HepG2 (cell line): Measurements from ENCODE around the gene EGR4. TPM values are rescaled to one million over a fixed set of nuclear protein-coding genes. Genes with fewer than 3 reads are reported as not detected.

Source experiments
- AKAP8 ChIP-seq: sonication (generic); formaldehyde crosslinking; IDR thresholded peaks from 2 replicates; pipeline ENCODE4 v1.5.1; 2020; ENCODE audit warnings: mild to moderate bottlenecking, missing genetic modification reagents
- BRCA1 ChIP-seq: sonication (generic); formaldehyde crosslinking; IDR thresholded peaks from 2 replicates; pipeline ENCODE4 v1.4.0; 2020; ENCODE audit warnings: missing genetic modification reagents
- HNRNPLL ChIP-seq: fragments of 200-400 bp; formaldehyde crosslinking; IDR thresholded peaks from 2 replicates; pipeline ENCODE4 v1.6.1; 2017; ENCODE audit warnings: mild to moderate bottlenecking, low read depth, low read length; ENCODE audit not compliant: poor library complexity, severe bottlenecking
- IRF2 ChIP-seq: IDR thresholded peaks from 2 replicates; pipeline ENCODE4 v1.6.1; 2018; ENCODE audit warnings: missing genetic modification reagents, missing compliant biosample characterization
- MBD4 ChIP-seq: IDR thresholded peaks from 2 replicates; pipeline ENCODE4 v1.6.1; 2012; ENCODE audit warnings: low read length, inconsistent platforms, borderline replicate concordance
- MYC ChIP-seq: sonication (generic); formaldehyde crosslinking; IDR thresholded peaks from 2 replicates; pipeline ENCODE4 v1.9.0; 2021; ENCODE audit warnings: missing genetic modification reagents, borderline replicate concordance
- PCBP1 ChIP-seq: fragments of 200-400 bp; formaldehyde crosslinking; IDR thresholded peaks from 2 replicates; pipeline ENCODE4 v1.6.1; 2017; ENCODE audit warnings: mild to moderate bottlenecking, low read depth, low read length, borderline replicate concordance
- STAG1 ChIP-seq: sonication (generic); formaldehyde crosslinking; IDR thresholded peaks from 2 replicates; pipeline ENCODE4 v1.4.0; 2020; ENCODE audit warnings: missing genetic modification reagents
- ZNF296 ChIP-seq: sonication (generic); formaldehyde crosslinking; conservative IDR thresholded peaks from 2 replicates; pipeline ENCODE4 v1.5.0; 2020; ENCODE audit warnings: mild to moderate bottlenecking, missing genetic modification reagents
- polyA plus RNA-seq, 8 experiments: library from polyadenylated mRNA; depleted of rRNA in 3 of 8; stranded (reverse) in 7 of 8; unstranded in 1 of 8; fragments of >200 nt; fragmentation: Illumina TruSeq in 4 of 8; extraction: Trizol in 4 of 8; gene quantifications; 2 replicates each; pipeline versions ENCODE4 v1.2.1 to v1.2.3, GENCODE V29; 2011 to 2016; ENCODE audit warnings: low read depth in 4 of 8, missing spikeins in 1 of 8, mixed read lengths in 1 of 8; ENCODE audit not compliant: insufficient read depth in 1 of 8
- total RNA-seq, 5 experiments: library from RNA; depleted of rRNA; stranded (reverse); fragments of >200 nt; fragmentation: Illumina TruSeq; extraction: Trizol; gene quantifications; 2 replicates each; pipeline ENCODE4 v1.2.3, GENCODE V29; 2016; ENCODE audit warnings: low read depth in 1 of 5
- TF ChIP-seq, protein P1 (sequence below): sonication (generic); formaldehyde crosslinking; IDR thresholded peaks from 2 replicates; pipeline ENCODE4 v1.4.0; 2020; ENCODE audit warnings: mild to moderate bottlenecking, missing genetic modification reagents, borderline replicate concordance
- TF ChIP-seq, protein P2 (sequence below), 2 experiments: IDR thresholded peaks; 2 replicates each; pipeline ENCODE4 v1.6.1; 2011 to 2012; ENCODE audit warnings: low read length in 2 of 2, borderline replicate concordance in 1 of 2, low read depth in 1 of 2, mild to moderate bottlenecking in 1 of 2, moderate library complexity in 1 of 2
- TF ChIP-seq, protein P3 (sequence below): IDR thresholded peaks from 2 replicates; pipeline ENCODE4 v1.6.1; 2016; ENCODE audit warnings: mild to moderate bottlenecking
- TF ChIP-seq, protein P4 (sequence below): IDR thresholded peaks from 2 replicates; pipeline ENCODE4 v1.6.1; 2012; ENCODE audit warnings: inconsistent platforms
- TF ChIP-seq, protein P5 (sequence below): sonication (generic); formaldehyde crosslinking; conservative IDR thresholded peaks from 2 replicates; pipeline ENCODE4 v1.8.0; 2022; ENCODE audit warnings: mild to moderate bottlenecking, moderate library complexity, missing genetic modification reagents

EGR4 gene
- total and polyA plus RNA-seq, 2 of the 13 experiments (the other 11 are each of a cell fraction or from before 2014, with no cell fraction given): not detected

DNA sequence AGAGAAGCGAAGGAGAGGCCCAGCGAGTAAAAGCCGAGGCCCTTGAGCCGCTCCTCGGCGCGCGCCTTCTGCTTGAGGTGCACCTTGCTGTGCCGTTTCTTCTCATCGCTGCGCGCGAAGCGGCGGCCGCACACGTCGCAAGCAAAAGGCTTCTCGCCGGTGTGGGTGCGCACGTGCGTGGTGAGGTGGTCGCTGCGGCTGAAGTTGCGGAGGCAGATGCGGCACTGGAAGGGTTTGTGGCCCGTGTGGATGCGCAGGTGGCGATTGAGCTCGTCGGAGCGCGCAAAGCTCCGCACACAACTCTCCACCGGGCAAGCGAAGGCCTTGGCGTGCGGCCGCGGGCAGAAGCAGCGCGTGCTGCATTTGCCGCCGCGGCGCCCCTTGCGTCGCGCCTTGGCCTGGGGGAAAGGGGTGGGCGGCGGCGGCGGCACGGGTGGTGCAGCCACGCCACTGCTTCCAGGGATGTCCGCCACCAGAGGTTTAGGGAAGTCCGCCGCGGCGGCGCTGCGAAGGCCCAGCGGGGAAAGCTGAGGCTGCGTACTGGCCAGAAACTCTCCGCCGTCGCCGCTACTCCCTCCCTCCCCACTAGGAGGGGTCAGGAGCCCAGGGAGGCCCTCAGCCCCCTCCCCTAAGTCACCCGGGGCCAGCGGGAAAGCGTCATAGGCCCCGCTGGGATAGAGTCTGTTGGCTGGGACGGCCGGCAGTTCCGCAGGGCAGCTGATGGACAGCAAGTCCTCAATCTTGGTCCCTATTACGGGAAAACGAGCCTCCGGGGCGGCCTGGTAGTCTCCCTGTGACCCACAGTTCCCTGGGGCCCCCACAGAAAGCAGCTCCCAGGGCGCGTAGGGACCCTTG is 1.7 kb downstream of the EGR4 start (continued):
- TF ChIP-seq, protein P1, sequence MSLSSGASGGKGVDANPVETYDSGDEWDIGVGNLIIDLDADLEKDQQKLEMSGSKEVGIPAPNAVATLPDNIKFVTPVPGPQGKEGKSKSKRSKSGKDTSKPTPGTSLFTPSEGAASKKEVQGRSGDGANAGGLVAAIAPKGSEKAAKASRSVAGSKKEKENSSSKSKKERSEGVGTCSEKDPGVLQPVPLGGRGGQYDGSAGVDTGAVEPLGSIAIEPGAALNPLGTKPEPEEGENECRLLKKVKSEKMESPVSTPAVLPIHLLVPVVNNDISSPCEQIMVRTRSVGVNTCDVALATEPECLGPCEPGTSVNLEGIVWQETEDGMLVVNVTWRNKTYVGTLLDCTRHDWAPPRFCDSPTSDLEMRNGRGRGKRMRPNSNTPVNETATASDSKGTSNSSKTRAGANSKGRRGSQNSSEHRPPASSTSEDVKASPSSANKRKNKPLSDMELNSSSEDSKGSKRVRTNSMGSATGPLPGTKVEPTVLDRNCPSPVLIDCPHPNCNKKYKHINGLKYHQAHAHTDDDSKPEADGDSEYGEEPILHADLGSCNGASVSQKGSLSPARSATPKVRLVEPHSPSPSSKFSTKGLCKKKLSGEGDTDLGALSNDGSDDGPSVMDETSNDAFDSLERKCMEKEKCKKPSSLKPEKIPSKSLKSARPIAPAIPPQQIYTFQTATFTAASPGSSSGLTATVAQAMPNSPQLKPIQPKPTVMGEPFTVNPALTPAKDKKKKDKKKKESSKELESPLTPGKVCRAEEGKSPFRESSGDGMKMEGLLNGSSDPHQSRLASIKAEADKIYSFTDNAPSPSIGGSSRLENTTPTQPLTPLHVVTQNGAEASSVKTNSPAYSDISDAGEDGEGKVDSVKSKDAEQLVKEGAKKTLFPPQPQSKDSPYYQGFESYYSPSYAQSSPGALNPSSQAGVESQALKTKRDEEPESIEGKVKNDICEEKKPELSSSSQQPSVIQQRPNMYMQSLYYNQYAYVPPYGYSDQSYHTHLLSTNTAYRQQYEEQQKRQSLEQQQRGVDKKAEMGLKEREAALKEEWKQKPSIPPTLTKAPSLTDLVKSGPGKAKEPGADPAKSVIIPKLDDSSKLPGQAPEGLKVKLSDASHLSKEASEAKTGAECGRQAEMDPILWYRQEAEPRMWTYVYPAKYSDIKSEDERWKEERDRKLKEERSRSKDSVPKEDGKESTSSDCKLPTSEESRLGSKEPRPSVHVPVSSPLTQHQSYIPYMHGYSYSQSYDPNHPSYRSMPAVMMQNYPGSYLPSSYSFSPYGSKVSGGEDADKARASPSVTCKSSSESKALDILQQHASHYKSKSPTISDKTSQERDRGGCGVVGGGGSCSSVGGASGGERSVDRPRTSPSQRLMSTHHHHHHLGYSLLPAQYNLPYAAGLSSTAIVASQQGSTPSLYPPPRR (CRISPR knock-in tag): 0 out of 2 replicates have a peak, but pooled peaks have one; percentile 6
- TF ChIP-seq STAG1 (CRISPR knock-in tag) (peak; percentile 17; the same call in 1 of the 2 replicates), IRF2 (CRISPR knock-in tag) (no peak), BRCA1 (peak; percentile 14; the same call in 1 of the 2 replicates), PCBP1 (0 out of 2 replicates have a peak, but pooled peaks have one; percentile 38), MYC (CRISPR knock-in tag) (0 out of 2 replicates have a peak, but pooled peaks have one; percentile 24), MBD4 (no peak), AKAP8 (0 out of 2 replicates have a peak, but pooled peaks have one; percentile 16), ZNF296 (CRISPR knock-in tag) (0 out of 2 replicates have a peak, but pooled peaks have one; percentile 2), HNRNPLL (peak; percentile 39)
- TF ChIP-seq, protein P2, sequence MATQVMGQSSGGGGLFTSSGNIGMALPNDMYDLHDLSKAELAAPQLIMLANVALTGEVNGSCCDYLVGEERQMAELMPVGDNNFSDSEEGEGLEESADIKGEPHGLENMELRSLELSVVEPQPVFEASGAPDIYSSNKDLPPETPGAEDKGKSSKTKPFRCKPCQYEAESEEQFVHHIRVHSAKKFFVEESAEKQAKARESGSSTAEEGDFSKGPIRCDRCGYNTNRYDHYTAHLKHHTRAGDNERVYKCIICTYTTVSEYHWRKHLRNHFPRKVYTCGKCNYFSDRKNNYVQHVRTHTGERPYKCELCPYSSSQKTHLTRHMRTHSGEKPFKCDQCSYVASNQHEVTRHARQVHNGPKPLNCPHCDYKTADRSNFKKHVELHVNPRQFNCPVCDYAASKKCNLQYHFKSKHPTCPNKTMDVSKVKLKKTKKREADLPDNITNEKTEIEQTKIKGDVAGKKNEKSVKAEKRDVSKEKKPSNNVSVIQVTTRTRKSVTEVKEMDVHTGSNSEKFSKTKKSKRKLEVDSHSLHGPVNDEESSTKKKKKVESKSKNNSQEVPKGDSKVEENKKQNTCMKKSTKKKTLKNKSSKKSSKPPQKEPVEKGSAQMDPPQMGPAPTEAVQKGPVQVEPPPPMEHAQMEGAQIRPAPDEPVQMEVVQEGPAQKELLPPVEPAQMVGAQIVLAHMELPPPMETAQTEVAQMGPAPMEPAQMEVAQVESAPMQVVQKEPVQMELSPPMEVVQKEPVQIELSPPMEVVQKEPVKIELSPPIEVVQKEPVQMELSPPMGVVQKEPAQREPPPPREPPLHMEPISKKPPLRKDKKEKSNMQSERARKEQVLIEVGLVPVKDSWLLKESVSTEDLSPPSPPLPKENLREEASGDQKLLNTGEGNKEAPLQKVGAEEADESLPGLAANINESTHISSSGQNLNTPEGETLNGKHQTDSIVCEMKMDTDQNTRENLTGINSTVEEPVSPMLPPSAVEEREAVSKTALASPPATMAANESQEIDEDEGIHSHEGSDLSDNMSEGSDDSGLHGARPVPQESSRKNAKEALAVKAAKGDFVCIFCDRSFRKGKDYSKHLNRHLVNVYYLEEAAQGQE (IDR thresholded peaks at IDR 0.05; ENCODE audit: borderline replicate concordance in 1 of 2, low read depth in 1 of 2, low read length in 2 of 2): peak in 1 of 2 experiments; percentile 12; a peak in 2 of 4 replicates
- TF ChIP-seq, protein P3, sequence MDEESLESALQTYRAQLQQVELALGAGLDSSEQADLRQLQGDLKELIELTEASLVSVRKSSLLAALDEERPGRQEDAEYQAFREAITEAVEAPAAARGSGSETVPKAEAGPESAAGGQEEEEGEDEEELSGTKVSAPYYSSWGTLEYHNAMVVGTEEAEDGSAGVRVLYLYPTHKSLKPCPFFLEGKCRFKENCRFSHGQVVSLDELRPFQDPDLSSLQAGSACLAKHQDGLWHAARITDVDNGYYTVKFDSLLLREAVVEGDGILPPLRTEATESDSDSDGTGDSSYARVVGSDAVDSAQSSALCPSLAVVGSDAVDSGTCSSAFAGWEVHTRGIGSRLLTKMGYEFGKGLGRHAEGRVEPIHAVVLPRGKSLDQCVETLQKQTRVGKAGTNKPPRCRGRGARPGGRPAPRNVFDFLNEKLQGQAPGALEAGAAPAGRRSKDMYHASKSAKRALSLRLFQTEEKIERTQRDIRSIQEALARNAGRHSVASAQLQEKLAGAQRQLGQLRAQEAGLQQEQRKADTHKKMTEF (CRISPR knock-in tag): 0 out of 2 replicates have a peak, but pooled peaks have one; percentile 0
- TF ChIP-seq, protein P4, sequence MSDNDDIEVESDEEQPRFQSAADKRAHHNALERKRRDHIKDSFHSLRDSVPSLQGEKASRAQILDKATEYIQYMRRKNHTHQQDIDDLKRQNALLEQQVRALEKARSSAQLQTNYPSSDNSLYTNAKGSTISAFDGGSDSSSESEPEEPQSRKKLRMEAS: 0 out of 2 replicates have a peak, but pooled peaks have one; percentile 24
- TF ChIP-seq, protein P5, sequence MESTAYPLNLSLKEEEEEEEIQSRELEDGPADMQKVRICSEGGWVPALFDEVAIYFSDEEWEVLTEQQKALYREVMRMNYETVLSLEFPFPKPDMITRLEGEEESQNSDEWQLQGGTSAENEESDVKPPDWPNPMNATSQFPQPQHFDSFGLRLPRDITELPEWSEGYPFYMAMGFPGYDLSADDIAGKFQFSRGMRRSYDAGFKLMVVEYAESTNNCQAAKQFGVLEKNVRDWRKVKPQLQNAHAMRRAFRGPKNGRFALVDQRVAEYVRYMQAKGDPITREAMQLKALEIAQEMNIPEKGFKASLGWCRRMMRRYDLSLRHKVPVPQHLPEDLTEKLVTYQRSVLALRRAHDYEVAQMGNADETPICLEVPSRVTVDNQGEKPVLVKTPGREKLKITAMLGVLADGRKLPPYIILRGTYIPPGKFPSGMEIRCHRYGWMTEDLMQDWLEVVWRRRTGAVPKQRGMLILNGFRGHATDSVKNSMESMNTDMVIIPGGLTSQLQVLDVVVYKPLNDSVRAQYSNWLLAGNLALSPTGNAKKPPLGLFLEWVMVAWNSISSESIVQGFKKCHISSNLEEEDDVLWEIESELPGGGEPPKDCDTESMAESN (CRISPR knock-in tag): 0 out of 2 replicates have a peak, but pooled peaks have one; percentile 27
